Colonic mucosa (tissue), 4 donors: Measurements from ENCODE around the gene ZBTB43. TPM values are rescaled to one million over a fixed set of nuclear protein-coding genes. Genes with fewer than 3 reads are reported as not detected.

Experiments used
- DNase-seq: peaks from one replicate; pipeline ENCODE4 v3.0.0-alpha.2; 2020
- H3K27ac ChIP-seq: fragments of 200-600 bp; one replicate; pipeline ENCODE4 v1.8.0; 2021
- H3K27me3 ChIP-seq: fragments of 200-600 bp; one replicate; pipeline ENCODE4 v1.8.0; 2021
- H3K36me3 ChIP-seq: fragments of 200-600 bp; one replicate; pipeline ENCODE4 v1.8.0; 2021
- H3K4me1 ChIP-seq: fragments of 200-600 bp; one replicate; pipeline ENCODE4 v1.8.0; 2021; ENCODE audit warnings: mild to moderate bottlenecking
- H3K4me3 ChIP-seq: fragments of 200-600 bp; one replicate; pipeline ENCODE4 v1.8.0; 2021
- H3K9ac ChIP-seq, 2 donors: one replicate each; pipeline ENCODE4 v1.7.0; 2013; ENCODE audit warnings: control low read depth in 2 of 2, low read depth in 2 of 2, low read length in 2 of 2
- H3K9me3 ChIP-seq: fragments of 200-600 bp; one replicate; pipeline ENCODE4 v1.8.0; 2021
- intact Hi-C: fragments of 100-400 bp; cut with DNase I; formaldehyde crosslinking; loops from one replicate; pipeline ENCODE4 v1.14.1; 2022
- total RNA-seq, 2 donors: library from RNA; stranded (reverse); fragmentation: NEBNext Ultra II Directional in 1 of 2; extraction: Animal tissue kit (Norgen Biotek cat#: 25700) in 1 of 2; gene quantifications; one replicate each; pipeline ENCODE4 v1.2.1, GENCODE V29; 2021
- TF ChIP-seq, protein P1 (sequence below): fragments of 200-600 bp; IDR thresholded peaks from one replicate; pipeline ENCODE4 v1.8.0; 2022; ENCODE audit warnings: antibody characterized with exemption, mild to moderate bottlenecking
- donor health status: healthy.
- donor health status: DM: no; HTN: no; CAD: no.
- donor health status: DM: no; HTN: no; CAD: no.

ZBTB43 gene
- total RNA-seq, 2 donors from 2014 or later, result 16.3 to 18.5 TPM

DNA sequence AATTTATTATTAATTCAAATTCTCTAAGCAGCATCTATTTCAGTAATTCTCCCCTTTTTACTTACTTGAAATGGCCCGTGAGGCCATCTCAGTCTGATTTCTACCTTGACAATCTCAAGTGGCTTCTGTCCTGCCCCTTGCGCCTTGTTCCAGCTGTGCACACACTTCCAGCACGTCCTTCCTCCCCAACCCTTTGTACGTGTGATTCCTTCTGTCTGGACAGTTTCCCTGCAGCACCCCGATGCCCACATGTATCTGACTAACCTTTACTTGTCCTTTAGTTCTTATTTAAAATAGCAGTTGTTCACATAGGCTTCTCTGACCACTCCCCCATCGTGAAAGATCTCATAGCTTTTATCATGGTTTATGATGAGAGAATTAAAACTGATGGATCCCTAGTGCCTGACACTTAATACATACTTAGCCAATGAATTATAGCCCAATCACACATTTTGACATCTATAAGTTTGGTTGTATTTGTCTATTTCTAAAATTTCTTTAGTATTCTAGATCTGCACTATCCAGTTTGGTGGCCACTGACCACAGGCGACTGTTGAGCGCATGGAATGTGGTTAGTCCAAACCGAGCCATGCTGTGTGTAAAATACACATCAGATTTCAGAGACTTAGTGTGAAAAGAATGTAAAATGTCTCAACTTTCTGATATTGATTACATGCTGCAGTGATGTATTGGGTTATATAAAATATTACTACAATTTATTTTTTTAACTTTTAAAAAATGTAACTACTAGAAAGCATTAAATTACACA is 69.9 kb downstream of the ZBTB43 start:
- intact Hi-C loops, result no loop called here
- no peak for DNase-seq
- no peaks in the 10 kb centered on the region for H3K4me1 ChIP-seq

GRCh38 chr9:126875756-126876510 is 71.1 kb downstream of the ZBTB43 start:
- intact Hi-C loops, result no loop called here
- no peaks in the 10 kb centered on the region for H3K9me3 ChIP-seq
- no peak overlapping the region for H3K4me3 ChIP-seq
- DNase-seq, result no peak
- H3K9ac ChIP-seq, result no peak overlapping the region
- no peaks in the 10 kb centered on the region for H3K36me3 ChIP-seq
- no peak overlapping the region for H3K27ac ChIP-seq
- TF ChIP-seq, protein P1, sequence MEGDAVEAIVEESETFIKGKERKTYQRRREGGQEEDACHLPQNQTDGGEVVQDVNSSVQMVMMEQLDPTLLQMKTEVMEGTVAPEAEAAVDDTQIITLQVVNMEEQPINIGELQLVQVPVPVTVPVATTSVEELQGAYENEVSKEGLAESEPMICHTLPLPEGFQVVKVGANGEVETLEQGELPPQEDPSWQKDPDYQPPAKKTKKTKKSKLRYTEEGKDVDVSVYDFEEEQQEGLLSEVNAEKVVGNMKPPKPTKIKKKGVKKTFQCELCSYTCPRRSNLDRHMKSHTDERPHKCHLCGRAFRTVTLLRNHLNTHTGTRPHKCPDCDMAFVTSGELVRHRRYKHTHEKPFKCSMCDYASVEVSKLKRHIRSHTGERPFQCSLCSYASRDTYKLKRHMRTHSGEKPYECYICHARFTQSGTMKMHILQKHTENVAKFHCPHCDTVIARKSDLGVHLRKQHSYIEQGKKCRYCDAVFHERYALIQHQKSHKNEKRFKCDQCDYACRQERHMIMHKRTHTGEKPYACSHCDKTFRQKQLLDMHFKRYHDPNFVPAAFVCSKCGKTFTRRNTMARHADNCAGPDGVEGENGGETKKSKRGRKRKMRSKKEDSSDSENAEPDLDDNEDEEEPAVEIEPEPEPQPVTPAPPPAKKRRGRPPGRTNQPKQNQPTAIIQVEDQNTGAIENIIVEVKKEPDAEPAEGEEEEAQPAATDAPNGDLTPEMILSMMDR, result no peak
- no peaks in the 10 kb centered on the region for H3K4me1 ChIP-seq
- H3K27me3 ChIP-seq, result no peaks in the 10 kb centered on the region

More for the DNA sequence above, 69.9 kb downstream of the ZBTB43 start:
- TF ChIP-seq, protein P1, result no peak
- H3K4me3 ChIP-seq, result no peak overlapping the region
- no peak overlapping the region for H3K27ac ChIP-seq
- no peaks in the 10 kb centered on the region for H3K36me3 ChIP-seq
- H3K9ac ChIP-seq, result no peak overlapping the region
- no peaks in the 10 kb centered on the region for H3K27me3 ChIP-seq
- no peaks in the 10 kb centered on the region for H3K9me3 ChIP-seq

DNA sequence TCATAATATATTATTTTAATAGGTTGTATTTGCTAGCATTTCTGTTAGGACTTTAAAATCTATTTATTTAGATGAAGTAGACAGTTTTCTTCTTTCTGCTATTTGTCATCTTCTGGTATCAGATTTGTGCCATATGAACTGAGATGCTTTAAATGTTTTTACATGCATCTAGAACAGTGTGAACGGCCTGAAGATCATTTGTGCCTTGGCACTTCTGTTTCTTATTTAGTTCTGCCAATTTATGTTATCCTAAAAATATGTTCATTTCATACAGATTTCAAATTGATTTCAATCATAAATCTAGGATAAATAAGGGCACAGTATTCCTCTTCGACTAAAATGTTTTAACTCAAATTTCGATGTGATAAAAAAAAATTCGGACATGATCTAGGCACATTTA is 71.7 kb downstream of the ZBTB43 start:
- Histone ChIP-seq H3K27ac (no peak overlapping the region), H3K27me3 (no peaks in the 10 kb centered on the region), H3K4me1 (no peaks in the 10 kb centered on the region), H3K9ac (no peak overlapping the region), H3K9me3 (no peaks in the 10 kb centered on the region), H3K36me3 (no peaks in the 10 kb centered on the region), H3K4me3 (no peak overlapping the region)
- intact Hi-C loops, result no loop called here
- DNase-seq, result no peak
- TF ChIP-seq, protein P1, result no peak

DNA sequence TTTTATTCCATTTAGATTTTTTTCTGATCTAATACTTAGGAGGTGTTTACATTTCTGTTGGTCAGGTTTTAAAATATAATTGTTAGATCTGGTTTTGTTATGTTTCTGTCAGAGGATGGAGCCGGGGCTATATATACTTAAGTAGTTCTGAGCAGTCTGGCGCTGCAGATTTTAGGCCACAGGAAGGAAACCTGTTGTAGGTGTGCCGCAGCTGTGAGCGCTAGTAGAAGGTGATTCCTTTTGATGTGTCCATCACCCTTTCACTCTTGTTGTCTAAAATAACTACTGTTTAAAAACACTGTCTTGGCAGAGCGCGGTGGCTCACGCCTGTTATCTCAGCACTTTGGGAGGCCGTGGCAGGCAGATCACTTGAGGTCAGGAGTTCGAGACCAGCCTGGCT is 72.6 kb downstream of the ZBTB43 start:
- intact Hi-C loops, result no loop called here
- H3K27ac ChIP-seq, result no peak overlapping the region
- TF ChIP-seq, protein P1, result no peak
- no peaks in the 10 kb centered on the region for H3K9me3 ChIP-seq
- no peaks in the 10 kb centered on the region for H3K36me3 ChIP-seq
- no peaks in the 10 kb centered on the region for H3K27me3 ChIP-seq
- no peaks in the 10 kb centered on the region for H3K4me1 ChIP-seq
- H3K4me3 ChIP-seq, result no peak overlapping the region
- no peak overlapping the region for H3K9ac ChIP-seq
- no peak for DNase-seq

DNA sequence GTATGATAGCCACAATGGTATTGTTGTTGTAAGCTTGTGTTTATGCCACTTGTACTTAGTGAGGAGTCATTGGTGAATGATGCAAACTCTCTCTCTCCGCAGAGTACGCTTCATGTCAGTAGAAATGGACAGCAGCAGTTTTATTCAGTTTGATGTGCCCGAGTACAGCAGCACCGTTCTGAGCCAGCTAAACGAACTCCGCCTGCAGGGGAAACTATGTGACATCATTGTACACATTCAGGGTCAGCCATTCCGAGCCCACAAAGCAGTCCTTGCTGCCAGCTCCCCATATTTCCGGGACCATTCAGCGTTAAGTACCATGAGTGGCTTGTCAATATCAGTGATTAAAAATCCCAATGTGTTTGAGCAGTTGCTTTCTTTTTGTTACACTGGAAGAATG is 74.4 kb downstream of the ZBTB43 start:
- no peak overlapping the region for H3K27ac ChIP-seq
- H3K9me3 ChIP-seq, result no peaks in the 10 kb centered on the region
- no peak for DNase-seq
- H3K27me3 ChIP-seq, result no peaks in the 10 kb centered on the region
- H3K9ac ChIP-seq, result no peak overlapping the region
- intact Hi-C loops, result no loop called here
- H3K4me1 ChIP-seq, result no peaks in the 10 kb centered on the region
- TF ChIP-seq, protein P1, result no peak
- no peaks in the 10 kb centered on the region for H3K36me3 ChIP-seq
- no peak overlapping the region for H3K4me3 ChIP-seq
